ENCODE results near the gene MS4A10. TPM values are rescaled to one million over a fixed set of nuclear protein-coding genes. Genes with fewer than 3 reads are reported as not detected.
"Not testable (repeated sequence)": the region's sequence is repeated elsewhere in the genome, so short reads cannot be mapped to it uniquely, and the experiment has no call there.

The MS4A10 gene
- total RNA-seq, 1 experiment from 2014 or later: not detected

- TF ChIP-seq ZBTB43 (CRISPR knock-in tag; IDR thresholded peaks at IDR 0.05) (no peak), NFYB (CRISPR knock-in tag; conservative IDR thresholded peaks at IDR 0.05; ENCODE audit: low read depth) (no peak), PRDM15 (CRISPR knock-in tag; IDR thresholded peaks at IDR 0.05) (no peak), HMGA2 (CRISPR knock-in tag; IDR thresholded peaks at IDR 0.05) (no peak), FOXK1 (CRISPR knock-in tag; IDR thresholded peaks at IDR 0.05) (no peak), GRHL2 (CRISPR knock-in tag; IDR thresholded peaks at IDR 0.05; ENCODE audit: insufficient replicate concordance, severe bottlenecking) (no peak)
These were observed 32.9 kb downstream of the MS4A10 start (continued) for GRCh38 chr11:60818057-60818456.

DNA sequence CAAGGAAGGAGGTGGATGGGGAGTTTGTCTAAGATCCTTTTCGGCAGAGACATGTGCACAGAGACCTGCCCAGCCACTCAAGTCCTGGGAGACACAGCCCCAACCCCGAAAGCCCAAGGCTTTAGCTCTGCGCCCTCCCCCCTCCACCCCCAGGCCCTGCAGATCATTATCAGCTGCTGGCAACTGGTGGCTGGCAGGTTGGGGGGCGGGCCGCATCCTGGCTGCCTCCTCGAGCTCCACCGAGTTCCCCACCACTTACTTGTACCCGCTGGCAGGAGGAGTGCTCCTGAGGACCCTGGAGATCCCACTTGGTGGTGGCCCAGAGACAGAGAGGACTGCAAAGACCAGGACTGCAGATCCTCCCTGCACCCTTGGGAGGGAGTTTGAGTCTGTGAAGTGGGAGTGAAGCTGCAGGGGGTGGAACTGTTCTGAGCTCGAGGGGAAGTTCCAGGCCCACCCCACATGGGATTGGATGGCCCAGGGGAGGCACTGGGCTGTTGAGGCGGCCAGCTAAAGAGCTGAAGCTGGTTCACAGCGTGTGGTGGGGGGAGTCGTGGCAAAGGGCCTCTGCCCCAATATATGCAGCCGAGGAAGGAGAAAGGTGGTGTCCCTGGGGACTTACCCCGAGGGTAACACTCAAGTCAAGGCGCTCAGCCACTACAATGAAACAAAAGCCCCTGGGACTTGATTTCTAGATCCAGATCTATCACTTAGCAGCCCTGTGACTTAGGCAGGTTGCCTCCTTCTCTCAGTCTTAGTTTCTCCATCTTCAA is 36.9 kb downstream of the MS4A10 start:
- CTCF ChIA-PET: interaction anchor here (1.1 to 2.8 kb wide), 3 partner anchors 9 to 77 kb away, joined by 5 to 16 read pairs (median 9); no protein-coding TSS in a partner anchor
- ATAC-seq (no peak), DNase-seq (ENCODE audit: low spot score) (no peak)
- Mint-ChIP-seq H3K4me3 (no peak overlapping the region), H3K4me1 (no peaks in the 10 kb centered on the region), H3K36me3 (peaks cover 3% of the 10 kb centered on the region), H3K9me3 (peaks cover 6% of the 10 kb centered on the region), H3K27ac (no peak overlapping the region), H3K27me3 (ENCODE audit: low read depth) (peaks cover 1% of the 10 kb centered on the region; the same call in 1 of the 2 replicates)
- TF ChIP-seq ZNF219 (CRISPR knock-in tag; IDR thresholded peaks at IDR 0.05; ENCODE audit: borderline replicate concordance) (no peak), SMAD3 (CRISPR knock-in tag; IDR thresholded peaks at IDR 0.05; ENCODE audit: borderline replicate concordance) (no peak), SMAD4 (CRISPR knock-in tag; IDR thresholded peaks at IDR 0.05) (no peak), ZNF396 (CRISPR knock-in tag; IDR thresholded peaks at IDR 0.05; ENCODE audit: borderline replicate concordance) (no peak), NR2C2 (CRISPR knock-in tag; IDR thresholded peaks at IDR 0.05) (no peak)
- TF ChIP-seq, protein P1, sequence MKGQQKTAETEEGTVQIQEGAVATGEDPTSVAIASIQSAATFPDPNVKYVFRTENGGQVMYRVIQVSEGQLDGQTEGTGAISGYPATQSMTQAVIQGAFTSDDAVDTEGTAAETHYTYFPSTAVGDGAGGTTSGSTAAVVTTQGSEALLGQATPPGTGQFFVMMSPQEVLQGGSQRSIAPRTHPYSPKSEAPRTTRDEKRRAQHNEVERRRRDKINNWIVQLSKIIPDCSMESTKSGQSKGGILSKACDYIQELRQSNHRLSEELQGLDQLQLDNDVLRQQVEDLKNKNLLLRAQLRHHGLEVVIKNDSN (CRISPR knock-in tag; IDR thresholded peaks at IDR 0.05): no peak
- TF ChIP-seq, protein P2, sequence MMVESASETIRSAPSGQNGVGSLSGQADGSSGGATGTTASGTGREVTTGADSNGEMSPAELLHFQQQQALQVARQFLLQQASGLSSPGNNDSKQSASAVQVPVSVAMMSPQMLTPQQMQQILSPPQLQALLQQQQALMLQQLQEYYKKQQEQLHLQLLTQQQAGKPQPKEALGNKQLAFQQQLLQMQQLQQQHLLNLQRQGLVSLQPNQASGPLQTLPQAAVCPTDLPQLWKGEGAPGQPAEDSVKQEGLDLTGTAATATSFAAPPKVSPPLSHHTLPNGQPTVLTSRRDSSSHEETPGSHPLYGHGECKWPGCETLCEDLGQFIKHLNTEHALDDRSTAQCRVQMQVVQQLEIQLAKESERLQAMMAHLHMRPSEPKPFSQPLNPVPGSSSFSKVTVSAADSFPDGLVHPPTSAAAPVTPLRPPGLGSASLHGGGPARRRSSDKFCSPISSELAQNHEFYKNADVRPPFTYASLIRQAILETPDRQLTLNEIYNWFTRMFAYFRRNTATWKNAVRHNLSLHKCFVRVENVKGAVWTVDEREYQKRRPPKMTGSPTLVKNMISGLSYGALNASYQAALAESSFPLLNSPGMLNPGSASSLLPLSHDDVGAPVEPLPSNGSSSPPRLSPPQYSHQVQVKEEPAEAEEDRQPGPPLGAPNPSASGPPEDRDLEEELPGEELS (CRISPR knock-in tag; IDR thresholded peaks at IDR 0.05): no peak
- POLR2A ChIA-PET: no interaction called here

DNA sequence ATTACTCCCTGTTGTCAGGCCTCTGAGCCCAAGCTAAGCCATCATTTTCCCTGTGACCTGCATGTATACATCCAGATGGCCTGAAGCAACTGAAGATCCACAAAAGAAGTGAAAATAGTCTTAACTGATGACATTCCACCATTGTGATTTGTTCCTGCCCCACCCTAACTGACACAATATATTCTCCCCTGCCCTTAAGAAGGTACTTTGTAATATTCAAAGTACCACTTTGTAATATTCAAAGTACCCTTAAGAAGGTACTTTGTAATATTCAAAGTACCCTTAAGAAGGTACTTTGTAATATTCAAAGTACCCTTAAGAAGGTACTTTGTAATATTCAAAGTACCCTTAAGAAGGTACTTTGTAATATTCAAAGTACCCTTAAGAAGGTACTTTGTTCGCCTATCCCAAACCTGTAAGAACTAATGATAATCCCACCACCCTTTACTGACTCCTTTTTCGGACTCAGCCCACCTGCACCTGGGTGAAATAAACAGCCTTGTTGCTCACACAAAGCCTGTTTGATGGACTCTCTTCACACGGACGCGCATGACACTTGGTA is 38.7 kb downstream of the MS4A10 start:
- H3K27ac Mint-ChIP-seq; H3K27me3 Mint-ChIP-seq (ENCODE audit: low read depth); POLR2A ChIA-PET; H3K36me3 Mint-ChIP-seq; H3K9me3 Mint-ChIP-seq; DNase-seq (ENCODE audit: low spot score); H3K4me3 Mint-ChIP-seq; H3K4me1 Mint-ChIP-seq; ATAC-seq: not testable (repeated sequence)
- CTCF ChIA-PET: interaction anchor here (2.6 kb wide), 1 partner anchor 64 kb away, joined by 16 read pairs; no protein-coding TSS in a partner anchor

Measured in WTC11 (cell line).